GM06990 (cell line): ENCODE results near the gene PTTG1IP.

ENCODE experiments used
- DNase-seq: peaks from one replicate; pipeline ENCODE4 v3.0.0-alpha.2; 2011; ENCODE audit not compliant: insufficient read length; ENCODE audit errors: extremely low read depth
- H3K27me3 ChIP-seq: replicated peaks from 2 replicates; pipeline ENCODE4 v1.6.0; 2011; ENCODE audit warnings: low read length; ENCODE audit not compliant: control insufficient read depth, insufficient read depth
- H3K36me3 ChIP-seq: 2 replicates; pipeline ENCODE4 v1.5.1; 2011; ENCODE audit warnings: low read length; ENCODE audit not compliant: control insufficient read depth, insufficient read depth
- H3K4me3 ChIP-seq: replicated peaks from 2 replicates; pipeline ENCODE4 v1.5.1; 2011; ENCODE audit warnings: low read depth, mild to moderate bottlenecking, control low read depth, low read length
- TF ChIP-seq, protein P1 (sequence below): IDR thresholded peaks from 2 replicates; pipeline ENCODE4 v1.5.1; 2011; ENCODE audit warnings: low read length, control low read depth, mild to moderate bottlenecking, inconsistent platforms; ENCODE audit not compliant: insufficient read depth, poor library complexity, severe bottlenecking

The PTTG1IP gene

DNA sequence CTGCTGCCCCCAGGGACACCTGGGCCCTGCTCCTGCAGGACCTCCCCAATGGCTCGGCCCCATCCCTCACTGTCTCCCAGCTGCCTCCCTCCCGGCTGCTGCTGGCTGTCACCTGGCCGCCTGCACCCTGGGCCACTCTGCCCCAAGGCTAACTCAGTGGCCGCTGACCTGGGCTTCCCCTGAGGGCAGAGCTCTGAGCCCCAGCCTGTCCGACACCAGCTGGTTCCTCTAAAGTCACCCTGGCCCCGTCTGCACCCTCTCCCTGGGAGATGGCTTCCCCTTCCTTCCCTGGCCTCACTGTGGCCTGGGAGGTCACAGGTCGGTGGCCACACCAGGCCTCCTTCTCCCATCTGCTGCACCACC, 32.2 kb upstream of the PTTG1IP start:
- Histone ChIP-seq H3K27me3 (no peaks in the 10 kb centered on the region), H3K4me3 (no peak overlapping the region), H3K36me3 (peaks cover 55% of the 10 kb centered on the region)
- TF ChIP-seq, protein P1, sequence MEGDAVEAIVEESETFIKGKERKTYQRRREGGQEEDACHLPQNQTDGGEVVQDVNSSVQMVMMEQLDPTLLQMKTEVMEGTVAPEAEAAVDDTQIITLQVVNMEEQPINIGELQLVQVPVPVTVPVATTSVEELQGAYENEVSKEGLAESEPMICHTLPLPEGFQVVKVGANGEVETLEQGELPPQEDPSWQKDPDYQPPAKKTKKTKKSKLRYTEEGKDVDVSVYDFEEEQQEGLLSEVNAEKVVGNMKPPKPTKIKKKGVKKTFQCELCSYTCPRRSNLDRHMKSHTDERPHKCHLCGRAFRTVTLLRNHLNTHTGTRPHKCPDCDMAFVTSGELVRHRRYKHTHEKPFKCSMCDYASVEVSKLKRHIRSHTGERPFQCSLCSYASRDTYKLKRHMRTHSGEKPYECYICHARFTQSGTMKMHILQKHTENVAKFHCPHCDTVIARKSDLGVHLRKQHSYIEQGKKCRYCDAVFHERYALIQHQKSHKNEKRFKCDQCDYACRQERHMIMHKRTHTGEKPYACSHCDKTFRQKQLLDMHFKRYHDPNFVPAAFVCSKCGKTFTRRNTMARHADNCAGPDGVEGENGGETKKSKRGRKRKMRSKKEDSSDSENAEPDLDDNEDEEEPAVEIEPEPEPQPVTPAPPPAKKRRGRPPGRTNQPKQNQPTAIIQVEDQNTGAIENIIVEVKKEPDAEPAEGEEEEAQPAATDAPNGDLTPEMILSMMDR = no peak
- DNase-seq = no peak

- TF ChIP-seq, protein P1 = no peak
- Histone ChIP-seq H3K4me3 (no peak overlapping the region), H3K27me3 (no peaks in the 10 kb centered on the region), H3K36me3 (peaks cover 54% of the 10 kb centered on the region)
- no peak for DNase-seq
Measured at GRCh38 chr21:44905016-44905727, 31.7 kb upstream of the PTTG1IP start.

DNA sequence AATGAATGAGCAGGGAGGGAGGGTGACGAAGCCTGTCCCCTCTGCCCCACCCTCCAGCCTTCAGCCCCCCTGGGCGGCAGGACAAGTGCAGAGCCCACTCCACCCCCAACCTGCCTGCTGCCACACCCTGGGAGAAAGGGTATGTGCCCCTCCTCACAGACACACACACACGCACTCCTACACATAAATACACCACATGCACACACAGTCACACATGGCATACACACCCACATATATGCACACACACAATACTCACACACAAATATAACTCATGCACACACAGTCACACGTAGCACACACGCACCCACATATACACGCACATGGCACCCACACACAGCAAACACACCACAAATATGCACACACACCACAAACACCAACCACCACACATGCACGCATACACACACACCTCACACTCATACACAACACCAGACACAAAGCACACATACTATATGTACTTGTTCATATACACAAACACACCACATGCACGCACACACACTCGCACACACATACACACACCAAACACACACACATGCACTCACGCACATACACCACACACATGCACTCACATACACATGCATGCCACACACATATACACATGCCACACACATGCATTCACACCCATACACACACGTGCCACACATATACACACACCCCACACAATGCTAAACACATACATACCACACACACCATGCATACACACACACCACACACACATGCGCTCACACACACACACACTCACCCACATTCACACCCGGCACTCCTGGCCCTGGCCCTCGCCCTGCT, 30.8 kb upstream of the PTTG1IP start:
- TF ChIP-seq, protein P1 = no peak
- no peak for DNase-seq
- H3K27me3 ChIP-seq = no peaks in the 10 kb centered on the region

DNA sequence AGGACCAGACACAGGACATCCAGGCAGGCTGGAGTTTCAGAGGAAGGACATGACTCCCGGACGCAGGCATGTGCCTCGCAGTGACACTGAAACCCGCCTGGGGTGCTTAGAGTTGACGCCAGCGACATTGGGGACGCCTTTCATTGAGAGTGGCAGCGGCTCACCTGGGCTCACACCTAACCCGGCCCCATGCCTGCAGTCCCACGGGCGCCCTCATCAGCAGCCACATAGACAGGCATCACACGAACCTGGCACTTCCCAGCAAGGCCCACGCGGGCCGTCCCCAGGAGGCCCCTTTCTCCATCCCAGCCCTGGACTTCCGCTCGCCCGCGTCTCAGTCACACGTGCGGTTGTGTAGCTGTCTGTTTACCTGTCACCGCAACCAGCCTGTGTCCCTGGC, 30.2 kb upstream of the PTTG1IP start:
- no peak for DNase-seq
- TF ChIP-seq, protein P1 = no peak
- Histone ChIP-seq H3K27me3 (no peaks in the 10 kb centered on the region), H3K36me3 (peaks cover 52% of the 10 kb centered on the region), H3K4me3 (no peak overlapping the region)

More for the DNA sequence above, 30.8 kb upstream of the PTTG1IP start:
- H3K4me3 ChIP-seq = no peak overlapping the region
- peaks cover 55% of the 10 kb centered on the region for H3K36me3 ChIP-seq

DNA sequence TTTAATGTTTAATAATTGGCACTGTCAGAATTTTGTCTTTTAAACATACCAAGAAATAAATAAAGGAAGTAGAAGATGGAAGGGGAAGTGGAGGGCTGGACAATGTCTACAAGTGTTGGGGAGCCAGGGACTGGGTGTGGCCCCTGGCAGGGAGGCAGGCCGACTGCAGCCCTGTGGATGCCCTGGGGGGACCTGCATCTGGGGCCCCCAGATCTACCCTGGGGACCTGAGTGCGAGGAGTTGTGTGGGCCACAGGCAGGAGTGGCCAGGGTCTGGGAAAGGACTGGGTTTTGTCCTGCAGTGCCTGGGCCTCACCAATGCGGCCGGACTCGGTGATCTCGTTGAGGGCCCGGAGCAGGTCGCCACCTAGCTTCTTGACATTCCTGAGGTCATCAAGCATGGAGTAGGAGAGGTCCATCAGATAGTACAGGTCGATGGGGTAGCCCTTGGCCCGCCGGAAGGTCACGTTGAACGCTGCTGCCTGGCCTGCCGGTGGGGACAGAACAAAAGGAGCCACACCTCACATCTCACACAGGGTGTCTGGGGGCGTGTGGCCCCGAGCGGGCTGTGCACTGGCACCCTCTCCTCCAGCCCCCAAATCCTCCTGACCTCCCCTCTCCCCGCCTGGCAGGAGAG, 29.7 kb upstream of the PTTG1IP start:
- no peaks in the 10 kb centered on the region for H3K27me3 ChIP-seq
- no peak overlapping the region for H3K4me3 ChIP-seq
- TF ChIP-seq, protein P1 = no peak
- peaks cover 55% of the 10 kb centered on the region for H3K36me3 ChIP-seq
- no peak for DNase-seq
